Glomerular visceral epithelial cell (primary cell): ENCODE measurements around the gene BCL2L2.
"Not testable (repeated sequence)": the region's sequence is repeated elsewhere in the genome, so short reads cannot be mapped to it uniquely, and the experiment has no call there.

ENCODE experiments used
- DNase-seq: peaks from one replicate; pipeline ENCODE4 v3.0.0-alpha.2; 2016; ENCODE audit errors: extremely low spot score

BCL2L2 gene

DNA sequence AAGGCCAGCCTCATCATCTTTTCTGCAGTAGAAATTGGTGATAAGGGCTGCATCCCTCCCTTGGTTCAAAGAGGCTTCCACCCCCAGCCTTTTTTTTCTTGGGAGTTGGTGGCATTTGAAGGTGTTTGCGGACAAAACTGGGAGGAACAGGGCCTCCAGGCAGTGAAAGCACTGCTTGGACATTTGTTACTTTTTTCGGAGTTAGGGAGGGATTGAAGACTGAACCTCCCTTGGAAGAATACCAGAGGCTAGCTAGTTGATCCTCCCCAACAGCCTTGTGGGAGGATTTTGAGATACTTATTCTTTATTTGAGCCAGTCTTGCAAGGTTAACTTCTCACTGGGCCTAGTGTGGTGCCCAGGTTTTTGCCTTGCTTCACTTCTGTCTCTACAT is 17.8 kb downstream of the BCL2L2 start:
- no peak for DNase-seq

DNA sequence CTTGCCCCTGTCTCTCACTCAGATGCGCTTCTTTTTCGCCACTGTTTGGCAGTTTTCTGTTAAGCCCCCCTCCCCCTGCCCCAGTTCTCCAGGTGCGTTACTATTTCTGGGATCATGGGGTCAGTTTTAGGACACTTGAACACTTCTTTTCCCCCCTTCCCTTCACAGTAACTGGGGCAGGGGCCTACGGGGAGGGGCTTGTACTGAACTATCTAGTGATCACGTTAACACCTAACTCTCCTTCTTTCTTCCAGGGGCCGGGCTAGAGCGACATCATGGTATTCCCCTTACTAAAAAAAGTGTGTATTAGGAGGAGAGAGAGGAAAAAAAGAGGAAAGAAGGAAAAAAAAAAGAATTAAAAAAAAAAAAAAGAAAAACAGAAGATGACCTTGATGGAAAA is 18.4 kb downstream of the BCL2L2 start:
- DNase-seq, result no peak

- not testable (repeated sequence) for DNase-seq
These were observed 19.1 kb downstream of the BCL2L2 start for GRCh38 chr14:23325746-23326145.

- no peak for DNase-seq
These were observed 20.1 kb downstream of the BCL2L2 start for GRCh38 chr14:23326491-23327332.

GRCh38 chr14:23327947-23328744 is 21.5 kb downstream of the BCL2L2 start:
- DNase-seq, result peak; percentile 75

DNA sequence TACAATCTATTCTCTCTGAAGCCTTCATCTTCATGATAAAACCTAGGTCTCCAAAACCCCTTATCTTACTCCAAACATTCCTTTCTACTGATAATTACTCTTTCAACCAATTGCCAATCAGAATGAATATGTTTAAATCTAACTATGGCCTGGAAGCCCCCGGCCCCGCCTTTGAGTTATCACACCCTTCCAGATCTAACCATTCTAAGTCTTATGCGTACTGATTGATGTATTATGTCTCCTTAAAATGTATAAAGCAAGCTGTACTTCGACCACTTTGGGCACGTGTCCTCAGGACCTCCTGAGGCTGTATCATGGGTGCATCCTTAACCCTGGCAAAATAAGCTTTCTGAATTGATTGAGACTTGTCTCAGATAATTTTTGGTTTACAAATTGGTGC is 29.0 kb downstream of the BCL2L2 start:
- DNase-seq, result no peak

DNA sequence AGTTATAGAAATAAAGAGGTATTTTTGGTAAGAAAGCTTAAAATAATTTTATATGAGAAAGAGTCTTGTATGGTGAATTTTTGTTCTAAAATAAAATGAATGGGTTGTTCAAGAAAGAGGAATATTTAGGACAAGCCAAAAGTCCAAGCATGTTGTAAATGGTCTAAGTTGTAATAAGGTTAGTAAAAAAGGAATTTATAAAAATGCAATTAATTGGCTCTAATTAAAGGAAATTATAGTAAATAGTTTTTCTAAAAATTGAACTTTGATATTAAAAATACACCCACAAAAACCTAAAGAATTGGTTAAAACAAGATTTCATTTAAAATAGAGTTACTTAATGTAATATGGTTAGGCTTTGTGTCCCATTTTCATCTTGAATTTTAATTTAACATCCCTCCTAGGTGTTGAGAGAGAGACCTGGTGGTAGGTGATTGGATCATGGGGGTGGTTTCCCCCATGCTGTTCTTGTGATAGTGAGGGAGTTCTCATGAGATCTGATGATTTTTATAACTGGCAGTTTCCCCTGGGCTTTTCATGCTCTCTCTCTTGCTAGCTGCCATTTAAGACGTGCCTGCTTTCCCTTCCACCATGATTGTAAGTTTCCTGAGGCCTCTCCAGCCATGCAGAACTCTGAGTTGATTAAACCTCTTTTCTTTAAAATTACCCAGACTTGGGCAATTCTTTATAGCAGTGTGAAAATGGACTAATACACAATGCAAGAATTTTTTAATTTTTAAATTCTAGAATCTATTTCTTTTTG is 33.1 kb downstream of the BCL2L2 start:
- DNase-seq, result no peak

DNA sequence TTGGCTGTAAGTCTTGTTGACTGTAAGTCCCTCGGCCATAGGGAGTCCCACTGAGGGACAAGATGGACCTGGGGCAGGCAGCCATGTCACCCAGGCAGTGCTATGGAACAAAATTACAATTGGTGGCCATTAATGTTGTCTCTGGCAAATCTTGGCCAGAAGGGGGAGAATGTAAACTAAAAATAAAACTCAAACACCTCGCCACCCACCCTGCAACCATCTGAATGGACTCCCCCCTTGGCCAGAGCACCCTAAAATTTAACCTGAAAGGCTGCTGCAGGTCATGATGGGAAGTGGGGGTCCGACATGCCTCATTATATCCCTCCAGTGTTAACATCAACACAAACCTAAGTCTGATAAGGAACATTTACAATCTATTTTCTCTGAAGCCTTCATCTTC is 37.8 kb downstream of the BCL2L2 start:
- DNase-seq, result no peak

- DNase-seq, result no peak
These were observed 39.5 kb downstream of the BCL2L2 start for GRCh38 chr14:23345987-23346692.

GRCh38 chr14:23346693-23347405 is 40.2 kb downstream of the BCL2L2 start:
- DNase-seq, result no peak

DNA sequence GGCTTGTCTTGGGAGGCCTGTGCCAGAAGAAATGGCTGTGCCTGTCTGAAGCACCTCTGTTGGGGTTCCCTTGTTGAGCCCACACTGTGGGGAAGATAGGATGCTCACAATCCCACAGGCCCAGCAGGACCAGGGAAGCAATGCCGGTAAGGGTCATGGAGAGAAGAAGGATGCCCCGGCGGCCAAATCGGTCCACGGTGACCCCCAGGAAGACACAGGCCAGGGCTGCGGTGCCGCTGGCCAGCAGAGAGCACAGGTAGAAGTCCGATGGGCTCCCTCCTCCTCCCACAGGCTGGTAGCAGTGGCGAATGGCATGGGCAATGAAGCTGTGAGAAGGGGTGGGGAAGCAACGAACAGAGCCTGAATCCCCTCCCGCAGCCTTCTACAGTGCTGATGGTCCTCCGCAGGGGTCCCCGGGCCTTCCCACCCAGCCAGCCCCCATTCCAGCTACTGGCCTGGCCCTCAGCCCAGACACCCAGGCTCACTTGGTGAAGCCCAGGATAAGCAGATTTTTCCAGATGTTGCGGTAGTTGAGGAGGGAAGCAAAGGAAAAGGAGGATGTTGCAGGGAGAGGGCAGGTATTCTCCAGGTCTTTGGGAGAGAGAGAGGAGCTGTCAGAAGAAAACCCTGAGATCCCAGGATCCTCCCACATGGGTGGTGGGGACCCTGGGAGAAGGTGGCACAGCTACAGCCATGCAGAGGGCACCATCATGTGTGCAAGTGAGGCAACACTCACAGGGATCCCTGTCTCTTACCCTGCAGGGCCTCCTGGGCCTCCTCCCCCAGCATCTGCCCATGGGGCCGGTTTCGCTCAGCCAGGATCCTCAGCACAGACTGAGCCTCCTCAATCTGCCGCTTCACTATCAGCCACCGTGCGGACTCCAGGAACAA is 41.0 kb downstream of the BCL2L2 start:
- no peak for DNase-seq

GRCh38 chr14:23348297-23348655 is 41.6 kb downstream of the BCL2L2 start:
- DNase-seq, result no peak

DNA sequence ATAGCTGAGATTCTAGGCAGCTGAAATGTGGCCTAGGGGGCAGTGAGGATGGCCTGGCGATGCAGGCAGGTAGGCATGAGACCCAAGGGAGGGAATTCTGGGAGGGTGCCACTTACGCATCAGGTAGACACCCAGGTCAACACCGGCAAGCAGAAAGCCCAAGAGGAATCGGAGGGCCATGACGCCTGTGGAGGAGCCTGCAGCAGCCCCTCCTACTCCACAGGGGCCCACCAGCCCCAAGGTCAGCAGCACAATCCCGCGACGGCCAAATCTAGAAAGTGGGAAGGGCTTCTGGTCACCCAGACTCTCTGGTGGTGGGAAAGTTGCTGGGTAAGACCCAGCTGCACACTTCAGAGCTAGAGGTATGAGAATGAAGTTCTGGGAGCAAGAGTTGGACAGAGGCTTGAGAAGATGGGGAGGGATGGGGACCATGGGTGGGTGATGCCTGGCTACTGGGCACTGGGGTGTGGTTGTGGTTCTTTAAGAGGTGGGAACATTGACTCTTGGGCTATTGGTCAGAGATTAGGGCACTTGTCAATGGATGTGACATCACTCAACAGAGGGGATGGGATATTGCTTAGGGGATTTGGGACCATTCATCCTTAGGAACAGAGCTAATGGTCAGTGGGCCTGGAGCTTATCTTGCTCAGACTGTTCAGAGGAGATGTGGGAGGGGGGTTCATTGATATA is 42.7 kb downstream of the BCL2L2 start:
- DNase-seq, result no peak

DNA sequence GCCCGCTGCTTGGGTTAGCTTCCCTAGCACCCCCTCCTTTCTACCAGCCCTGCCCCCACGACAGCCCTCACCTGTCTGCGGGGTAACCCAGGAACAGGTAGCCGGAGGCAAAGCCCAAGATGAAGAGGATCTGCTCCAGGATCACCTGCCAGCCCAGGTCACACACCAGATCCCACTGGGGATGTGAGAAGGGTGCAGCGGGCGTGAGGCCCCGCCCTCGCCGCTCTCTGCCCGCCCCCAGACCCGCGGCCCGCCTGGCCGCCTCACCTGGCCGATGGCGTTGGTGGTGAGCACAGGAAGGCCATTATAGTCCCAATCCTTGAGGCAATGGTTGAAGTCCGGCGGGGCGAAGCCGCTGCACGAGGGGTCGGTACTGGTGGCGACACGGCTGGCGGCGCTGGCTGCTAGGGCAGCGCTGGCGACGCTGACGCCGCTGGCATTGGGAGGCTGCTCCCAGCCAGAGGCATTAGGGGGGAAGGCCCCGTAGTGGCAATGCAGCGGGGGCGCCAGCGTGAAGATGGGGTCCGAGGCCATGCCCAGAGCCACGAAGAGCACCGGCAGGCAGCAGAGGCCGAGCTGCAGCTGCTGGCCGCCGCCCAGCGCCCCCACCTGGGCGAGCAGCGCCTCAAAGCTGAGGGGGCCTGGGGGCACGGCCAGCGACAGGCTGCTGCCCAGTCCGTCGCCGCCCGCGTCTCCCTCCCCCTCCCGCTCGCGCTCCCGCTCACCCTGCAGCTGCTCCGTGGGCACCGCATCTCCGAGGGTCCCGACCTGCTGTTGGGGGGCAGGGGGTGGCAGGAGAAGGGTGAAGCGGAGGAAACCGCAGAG is 45.3 kb downstream of the BCL2L2 start:
- DNase-seq, result peak; percentile 11

DNA sequence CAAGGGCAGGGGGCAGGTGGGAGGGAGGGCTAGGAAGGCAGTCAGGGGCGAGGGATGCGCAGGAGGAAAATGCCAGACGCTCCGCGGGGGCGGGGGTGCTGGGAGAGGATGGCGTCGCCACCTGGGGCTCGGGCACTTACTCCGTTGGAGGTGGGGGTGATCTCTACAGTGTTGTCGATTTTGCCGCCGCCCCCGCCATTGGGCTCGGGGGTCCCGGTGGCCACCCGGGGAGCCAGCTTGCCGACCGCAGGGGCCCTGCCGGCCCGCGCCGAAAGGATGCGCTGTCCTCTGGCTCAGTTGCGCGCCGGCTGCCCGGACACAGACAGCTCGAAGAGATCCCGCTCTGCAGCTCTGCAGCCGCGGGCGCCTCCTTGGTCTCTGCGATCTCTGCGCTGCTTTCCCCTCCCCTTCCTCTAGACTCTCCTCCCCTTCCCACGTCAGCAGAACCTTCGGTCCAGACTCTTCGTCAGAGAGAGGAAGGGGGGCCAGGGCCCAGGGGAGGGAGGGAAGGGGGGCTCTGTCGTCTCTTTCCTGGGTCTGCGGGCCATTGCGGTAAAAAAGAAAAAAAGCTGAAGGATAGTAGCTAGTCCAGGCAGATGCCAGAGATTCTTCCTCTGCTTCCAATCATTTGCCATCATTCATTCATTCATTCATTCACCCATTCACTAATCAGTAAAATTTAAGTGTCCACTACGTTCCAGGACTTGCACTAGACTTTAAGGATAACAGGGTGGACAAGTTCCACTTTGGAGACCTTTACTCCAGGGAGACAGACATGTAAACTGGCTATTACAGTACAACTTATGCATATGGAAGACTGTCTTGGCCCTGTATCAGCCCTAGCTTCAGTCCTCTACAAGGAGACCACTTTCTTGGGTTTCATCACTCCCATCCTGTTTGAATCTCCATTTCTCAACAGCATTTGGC is 46.1 kb downstream of the BCL2L2 start, which contains the start of gene SLC22A17:
SLC22A17 (minus strand) TSS at position 382 of the 927 bp plus-strand sequence.
- peak; percentile 81 for DNase-seq

GRCh38 chr14:23353433-23353780 is 46.8 kb downstream of the BCL2L2 start:
- no peak for DNase-seq

GRCh38 chr14:23354990-23355389 is 48.4 kb downstream of the BCL2L2 start:
- no peak for DNase-seq
